CD4-positive, alpha-beta T cell (primary cell): ENCODE data around the gene EHD3. TPM values are rescaled to one million over a fixed set of nuclear protein-coding genes. Genes with fewer than 3 reads are reported as not detected.

Experiments used
- ATAC-seq: fragments of 200-7000 bp; cut with Tn5 transposase; one replicate; pipeline ENCODE4 v1.10.0; 2022; ENCODE audit warnings: mild to moderate bottlenecking; ENCODE audit not compliant: poor library complexity
- CTCF ChIA-PET: fragments of 350-600 bp; sonication (Branson Sonifier 250); formaldehyde crosslinking; loops from one replicate; lab custom pipeline; 2021; ENCODE audit warnings: antibody characterized with exemption, inconsistent platforms; lab: Charles Lee
- POLR2A ChIA-PET: fragments of 350-600 bp; sonication (Branson Sonifier 250); formaldehyde crosslinking; loops from one replicate; lab custom pipeline; 2021; ENCODE audit warnings: antibody characterized with exemption, inconsistent platforms; lab: Charles Lee
- DNase-seq, 14 experiments: peaks; one replicate each; pipeline ENCODE4 v3.0.0-alpha.2; 2013 to 2020; ENCODE audit warnings: mixed read lengths in 2 of 14
- H3K27ac ChIP-seq, 2 donors: one replicate each; pipeline versions ENCODE4 v1.5.1 to v1.7.0; 2013; ENCODE audit warnings: low read length in 2 of 2, low read depth in 1 of 2, mild to moderate bottlenecking in 1 of 2
- H3K27me3 ChIP-seq, 2 experiments: 1 replicate in 1 of 2; 2 replicates in 1 of 2; pipeline versions ENCODE4 v1.6.1 to v1.7.0; 2013; ENCODE audit warnings: low read length in 2 of 2, control low read depth in 1 of 2, mild to moderate bottlenecking in 1 of 2, moderate library complexity in 1 of 2; ENCODE audit not compliant: insufficient read depth in 2 of 2, control insufficient read depth in 1 of 2
- H3K36me3 ChIP-seq: one replicate; pipeline ENCODE4 v1.6.1; 2013; ENCODE audit warnings: low read length, control low read depth; ENCODE audit not compliant: insufficient read depth
- H3K4me1 ChIP-seq: one replicate; pipeline ENCODE4 v1.6.1; 2013; ENCODE audit warnings: low read length, control low read depth; ENCODE audit not compliant: insufficient read depth
- H3K4me3 ChIP-seq: one replicate; pipeline ENCODE4 v1.5.1; 2013; ENCODE audit warnings: mild to moderate bottlenecking, low read length, moderate library complexity
- H3K9me3 ChIP-seq, 2 experiments: 1 replicate in 1 of 2; 2 replicates in 1 of 2; pipeline versions ENCODE4 v1.6.1 to v1.7.0; 2013; ENCODE audit warnings: low read length in 2 of 2, mild to moderate bottlenecking in 2 of 2, control low read depth in 1 of 2, moderate library complexity in 1 of 2; ENCODE audit not compliant: control insufficient read depth in 1 of 2, insufficient read depth in 1 of 2
- H3K27ac Mint-ChIP-seq: one replicate; pipeline ENCODE4 v1.8.0; 2020; ENCODE audit warnings: mixed read lengths
- H3K27me3 Mint-ChIP-seq: one replicate; pipeline ENCODE4 v1.8.0; 2021; ENCODE audit warnings: mixed read lengths
- H3K36me3 Mint-ChIP-seq: one replicate; pipeline ENCODE4 v1.8.0; 2021; ENCODE audit warnings: low read depth, mixed read lengths
- H3K4me1 Mint-ChIP-seq: one replicate; pipeline ENCODE4 v1.8.0; 2021; ENCODE audit warnings: low read depth, mixed read lengths
- H3K4me3 Mint-ChIP-seq: one replicate; pipeline ENCODE4 v1.8.0; 2020; ENCODE audit warnings: mild to moderate bottlenecking, mixed read lengths
- H3K9me3 Mint-ChIP-seq: one replicate; pipeline ENCODE4 v1.8.0; 2020; ENCODE audit warnings: mixed read lengths
- intact Hi-C, 2 experiments: fragments of 100-400 bp; cut with DNase I in 1 of 2; cut with micrococcal nuclease in 1 of 2; formaldehyde crosslinking; loops; one replicate each; pipeline versions ENCODE4 v1.15.1 to v1.9.0; 2023 to 2025; cut with DNase I, micrococcal nuclease
- total RNA-seq, 174 experiments: library from RNA in 2 of 174; stranded (reverse) in 2 of 174; gene quantifications; one replicate each; pipeline ENCODE4 v1.2.3 and lab custom pipeline; 2021 to 2026
- TF ChIP-seq, protein P1 (sequence below): fragments of 200-600 bp; IDR thresholded peaks from one replicate; pipeline ENCODE4 v1.8.0; 2022; ENCODE audit warnings: antibody characterized with exemption, mild to moderate bottlenecking

EHD3 gene
- total RNA-seq, 2 experiments from 2014 or later: 1.4 to 1.7 TPM

DNA sequence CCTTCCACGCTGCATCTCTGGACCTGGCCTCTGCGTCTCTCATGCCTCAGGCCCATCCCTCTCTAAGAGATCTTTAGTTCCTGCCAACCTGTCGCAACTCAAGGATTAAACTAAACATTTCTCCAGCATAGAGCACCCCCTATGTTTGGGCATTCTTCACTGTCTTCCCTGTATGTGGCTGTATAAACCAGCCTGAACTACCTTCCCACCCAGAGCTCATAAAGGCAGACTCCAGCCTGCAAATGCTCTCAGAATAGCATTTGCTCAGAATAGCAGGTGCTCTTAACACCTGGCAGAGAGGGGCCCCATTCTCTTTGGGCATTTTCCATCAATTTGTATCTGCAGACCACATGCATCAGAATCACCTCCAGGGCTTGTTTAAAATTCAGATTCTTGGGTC, 83.4 kb downstream of the EHD3 start:
- peaks cover 56% of the 10 kb centered on the region for H3K4me1 Mint-ChIP-seq

GRCh38 chr2:31318361-31319336, 84.7 kb downstream of the EHD3 start:
- H3K36me3 ChIP-seq: no peaks in the 10 kb centered on the region
- H3K27ac ChIP-seq: peak overlapping the region; percentile 30 to 74
- H3K9me3 ChIP-seq: no peaks in the 10 kb centered on the region
- H3K4me1 ChIP-seq: peaks cover 41% of the 10 kb centered on the region
- TF ChIP-seq, protein P1, sequence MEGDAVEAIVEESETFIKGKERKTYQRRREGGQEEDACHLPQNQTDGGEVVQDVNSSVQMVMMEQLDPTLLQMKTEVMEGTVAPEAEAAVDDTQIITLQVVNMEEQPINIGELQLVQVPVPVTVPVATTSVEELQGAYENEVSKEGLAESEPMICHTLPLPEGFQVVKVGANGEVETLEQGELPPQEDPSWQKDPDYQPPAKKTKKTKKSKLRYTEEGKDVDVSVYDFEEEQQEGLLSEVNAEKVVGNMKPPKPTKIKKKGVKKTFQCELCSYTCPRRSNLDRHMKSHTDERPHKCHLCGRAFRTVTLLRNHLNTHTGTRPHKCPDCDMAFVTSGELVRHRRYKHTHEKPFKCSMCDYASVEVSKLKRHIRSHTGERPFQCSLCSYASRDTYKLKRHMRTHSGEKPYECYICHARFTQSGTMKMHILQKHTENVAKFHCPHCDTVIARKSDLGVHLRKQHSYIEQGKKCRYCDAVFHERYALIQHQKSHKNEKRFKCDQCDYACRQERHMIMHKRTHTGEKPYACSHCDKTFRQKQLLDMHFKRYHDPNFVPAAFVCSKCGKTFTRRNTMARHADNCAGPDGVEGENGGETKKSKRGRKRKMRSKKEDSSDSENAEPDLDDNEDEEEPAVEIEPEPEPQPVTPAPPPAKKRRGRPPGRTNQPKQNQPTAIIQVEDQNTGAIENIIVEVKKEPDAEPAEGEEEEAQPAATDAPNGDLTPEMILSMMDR: no peak
- no peaks in the 10 kb centered on the region for H3K9me3 Mint-ChIP-seq
- no peaks in the 10 kb centered on the region for H3K36me3 Mint-ChIP-seq
- peaks cover 69% of the 10 kb centered on the region for H3K4me1 Mint-ChIP-seq
- peak overlapping the region; percentile 62 for H3K4me3 Mint-ChIP-seq
- H3K27me3 Mint-ChIP-seq: no peaks in the 10 kb centered on the region
- H3K4me3 ChIP-seq: no peak overlapping the region
- no peaks in the 10 kb centered on the region for H3K27me3 ChIP-seq
- intact Hi-C loops: no loop called here
- CTCF ChIA-PET: no interaction called here
- DNase-seq (peak in 8 of 14 experiments; percentile 6 to 64 (median 31)), ATAC-seq (peak; percentile 55)
- peak overlapping the region; percentile 89 for H3K27ac Mint-ChIP-seq
- POLR2A ChIA-PET: interaction anchor here (0.7 kb wide), 2 partner anchors 790 to 1172 kb away, joined by 3 read pairs; partner anchors contain the start of gene YPEL5

More for the DNA sequence above, 83.4 kb downstream of the EHD3 start:
- intact Hi-C loops: no loop called here
- TF ChIP-seq, protein P1: no peak
- Histone ChIP-seq H3K4me3 (no peak overlapping the region), H3K27me3 (no peaks in the 10 kb centered on the region), H3K4me1 (peaks cover 36% of the 10 kb centered on the region), H3K36me3 (no peaks in the 10 kb centered on the region), H3K9me3 (no peaks in the 10 kb centered on the region), H3K27ac (peak overlapping the region in 1 of 2 donors; percentile 74)
- DNase-seq: no peak
- Mint-ChIP-seq H3K4me3 (no peak overlapping the region), H3K27me3 (no peaks in the 10 kb centered on the region), H3K9me3 (no peaks in the 10 kb centered on the region), H3K27ac (peak overlapping the region; percentile 89), H3K36me3 (no peaks in the 10 kb centered on the region)
- POLR2A ChIA-PET: no interaction called here
- CTCF ChIA-PET: no interaction called here
- ATAC-seq: no peak

Other genes with a start within 250 kb of the EHD3 start
- gene GALNT14, start 95.7 kb upstream of the EHD3 start, total RNA-seq: not detected
- under 1 TPM; 0.20 to 0.30 TPM for gene CAPN14, start 16.6 kb upstream of the EHD3 start, total RNA-seq
- gene XDH, start 180.6 kb downstream of the EHD3 start, total RNA-seq: under 1 TPM in 1 of 2 experiments, not detected in 1; 0.05 TPM